LNCaP clone FGC (cell line): Measurements from ENCODE around the gene GLIS1.

Experiments
- DNase-seq: peaks from one replicate; pipeline ENCODE4 v3.0.0-alpha.2; 2011; ENCODE audit warnings: low read depth
- H3K4me3 ChIP-seq: 2 replicates; pipeline ENCODE4 v1.5.1; 2011; ENCODE audit warnings: mild to moderate bottlenecking, low read depth, low read length, control low read depth
- CTCF ChIP-seq: IDR thresholded peaks from 2 replicates; pipeline ENCODE4 v1.5.1; 2012; ENCODE audit warnings: mild to moderate bottlenecking; ENCODE audit not compliant: control insufficient read depth, insufficient read depth; ENCODE audit errors: extremely low read depth

Gene GLIS1

DNA sequence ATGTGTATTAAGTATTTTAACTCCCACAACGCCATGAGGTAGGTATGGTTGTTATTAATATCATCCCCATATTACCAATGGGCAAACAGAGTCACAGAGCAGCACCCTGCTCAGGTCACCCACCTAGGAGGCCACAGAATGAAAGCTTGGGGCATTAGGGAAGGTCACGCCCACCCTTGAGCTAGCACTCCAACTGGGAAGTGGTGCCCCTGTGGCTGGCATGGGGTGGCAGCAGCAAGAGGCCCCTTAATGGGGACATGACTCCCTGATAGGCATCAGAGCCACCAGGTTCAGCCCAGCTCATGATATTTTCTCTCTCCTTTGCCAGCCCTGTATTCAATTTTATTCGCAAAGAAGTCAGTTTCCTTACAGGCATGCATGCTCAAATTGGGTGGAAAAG is 189.2 kb downstream of the GLIS1 start:
- TF ChIP-seq CTCF: no peak
- no peak for DNase-seq
- no peak overlapping the region for H3K4me3 ChIP-seq

- DNase-seq: no peak
- no peak overlapping the region for H3K4me3 ChIP-seq
- no peak for TF ChIP-seq CTCF
Observed at GRCh38 chr1:53549287-53549686, 189.7 kb downstream of the GLIS1 start.

DNA sequence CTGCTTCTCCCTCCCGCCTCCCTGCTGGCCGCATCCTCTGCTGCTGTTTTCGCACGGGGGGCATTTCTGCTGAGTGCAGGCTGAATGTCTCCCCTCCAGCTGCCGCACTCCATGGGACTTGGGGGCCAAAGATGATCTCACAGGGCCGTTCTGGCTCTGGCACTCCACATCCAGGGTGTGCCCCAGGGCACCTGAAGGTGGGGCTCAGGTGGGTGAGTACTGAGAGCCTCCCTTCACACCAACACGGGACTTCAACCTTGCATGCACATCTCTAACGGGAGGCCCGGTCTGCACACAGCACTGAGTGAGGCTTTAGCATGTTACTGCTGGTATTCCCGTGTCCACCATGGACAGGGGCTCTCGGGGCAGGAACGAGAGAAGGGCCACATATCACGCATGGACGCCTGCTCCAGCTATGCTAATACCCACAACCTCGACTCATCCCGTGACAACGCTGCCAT is 190.9 kb downstream of the GLIS1 start:
- DNase-seq: no peak
- no peak overlapping the region for H3K4me3 ChIP-seq
- TF ChIP-seq CTCF: no peak

DNA sequence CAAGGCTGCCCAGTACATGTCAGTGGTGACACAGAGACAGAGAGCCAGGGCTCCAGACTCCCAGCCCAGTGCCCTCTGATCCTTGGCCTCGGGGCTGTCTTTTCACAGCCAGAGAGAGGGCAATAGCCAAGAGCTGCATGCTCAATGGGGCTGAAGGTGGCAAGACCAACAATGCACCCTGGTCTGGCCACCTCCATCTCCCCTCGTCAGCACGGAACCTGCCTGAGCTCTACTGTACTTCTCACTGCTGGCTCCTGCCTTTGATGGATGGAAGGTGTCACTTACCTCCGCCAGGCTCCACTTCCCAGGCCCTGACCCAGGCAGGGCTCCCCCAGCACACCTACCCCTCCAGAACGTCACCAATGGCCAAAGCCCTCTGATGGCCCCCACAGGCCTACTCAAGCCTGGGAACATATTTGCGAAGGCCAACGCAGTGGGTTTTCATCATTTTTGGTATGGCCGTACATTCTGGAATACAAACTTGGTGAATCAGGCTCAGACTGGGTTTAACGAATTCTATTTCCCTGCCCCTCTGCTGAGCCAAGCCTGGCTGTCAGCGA is 191.7 kb downstream of the GLIS1 start:
- DNase-seq: no peak
- no peak for TF ChIP-seq CTCF
- H3K4me3 ChIP-seq: no peak overlapping the region

DNA sequence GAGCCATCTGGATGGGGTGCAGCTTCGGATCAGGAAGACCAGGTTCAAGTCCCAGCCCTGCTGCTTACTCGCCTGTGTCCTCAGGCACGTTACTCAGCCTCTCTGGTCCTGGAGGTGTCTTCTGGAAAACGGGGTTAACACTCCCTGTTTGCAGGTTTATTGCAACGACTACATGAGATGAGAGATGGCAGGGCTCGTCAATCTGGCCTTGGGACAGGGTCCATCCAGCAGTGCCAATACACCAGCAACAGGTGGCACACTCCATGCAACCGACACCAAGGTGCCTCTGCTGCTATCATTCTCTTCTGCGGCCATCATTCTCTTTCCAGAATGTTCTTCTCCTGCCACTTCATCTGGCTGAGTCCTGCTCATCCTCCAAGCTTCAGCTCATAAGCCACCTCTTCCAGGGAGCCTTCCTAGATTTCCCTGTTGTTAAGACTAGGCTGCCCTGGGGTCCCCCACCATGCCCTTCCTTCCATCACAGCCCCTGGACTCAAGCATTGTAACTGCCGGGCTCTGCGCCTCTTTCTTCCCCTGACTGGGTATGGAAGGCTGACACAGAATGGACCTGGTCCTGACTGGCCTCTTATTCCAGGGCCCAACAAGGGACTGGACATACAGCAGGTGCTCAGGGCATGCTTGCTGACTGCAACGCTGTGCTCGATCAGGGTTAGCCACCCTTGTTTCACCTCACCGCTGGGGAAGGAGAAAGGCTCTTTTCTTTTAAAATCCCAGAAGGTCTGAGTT is 192.4 kb downstream of the GLIS1 start:
- no peak for TF ChIP-seq CTCF

DNA sequence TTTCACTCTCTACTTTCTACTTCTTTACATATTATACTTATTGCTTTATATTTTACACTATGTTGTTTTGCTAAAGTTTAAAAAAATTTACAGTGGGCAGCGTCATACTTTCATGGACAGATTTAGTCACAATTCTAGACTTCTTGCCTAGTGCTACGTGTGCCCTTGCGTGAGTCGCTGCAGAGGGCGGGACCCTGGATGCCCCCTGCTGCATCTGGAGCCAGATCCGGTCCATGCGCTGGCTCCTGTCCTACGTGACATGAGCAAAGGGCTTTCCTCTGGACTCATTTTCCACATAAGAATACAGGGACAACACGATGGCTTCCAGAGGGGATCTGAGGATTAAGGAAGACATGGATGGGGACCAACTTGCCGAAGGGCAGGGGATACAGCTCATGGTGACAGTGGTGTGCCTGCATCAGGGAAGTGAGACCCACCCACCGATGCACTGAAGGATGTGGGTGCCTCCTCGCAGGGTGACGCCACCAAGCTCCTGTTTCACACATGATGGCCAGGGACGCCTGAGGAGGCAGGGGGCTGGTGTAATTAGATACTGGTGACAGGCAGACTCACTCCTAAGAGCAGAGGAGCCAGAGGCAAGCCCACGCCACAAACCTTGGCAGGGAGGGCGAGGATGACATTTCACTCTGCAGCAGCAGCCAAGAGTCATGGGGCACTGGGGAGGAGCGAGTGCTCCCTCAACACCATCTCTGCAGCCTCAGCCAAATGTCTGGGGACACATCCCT is 193.1 kb downstream of the GLIS1 start:
- H3K4me3 ChIP-seq: no peak overlapping the region
- DNase-seq: no peak

More for the DNA sequence above, 192.4 kb downstream of the GLIS1 start:
- no peak overlapping the region for H3K4me3 ChIP-seq
- DNase-seq: no peak

More for the DNA sequence above, 193.1 kb downstream of the GLIS1 start:
- TF ChIP-seq CTCF: no peak
